ENCODE results near the gene SLC22A1. TPM values are rescaled to one million over a fixed set of nuclear protein-coding genes. Genes with fewer than 3 reads are reported as not detected.

SLC22A1 gene
- total and polyA plus RNA-seq, 2 donors (not counting 1 experiment from before 2014, with no cell fraction given), result 0.18 to 1.5 TPM

- H3K79me2 ChIP-seq (ENCODE audit: control insufficient read depth, insufficient read depth, low read length), result no peaks in the 10 kb centered on the region
- no peak for TF ChIP-seq CTCF (IDR thresholded peaks at IDR 0.05)
- no peak for TF ChIP-seq EZH2 (IDR thresholded peaks at IDR 0.05; ENCODE audit: borderline replicate concordance, insufficient read depth, low read depth, low read length, poor library complexity, severe bottlenecking)
- H2AFZ ChIP-seq (ENCODE audit: insufficient read depth, low read depth, low read length, poor library complexity, severe bottlenecking), result no peak overlapping the region
- no peak overlapping the region for H3K4me3 ChIP-seq (ENCODE audit: control extremely low read depth in 1 of 5, extremely low read depth in 1 of 5, insufficient read depth in 1 of 5, low read depth in 2 of 5, low read length in 4 of 5)
- no peak for DNase-seq
- no peak overlapping the region for H3K9ac ChIP-seq (ENCODE audit: low read length)
- no peak overlapping the region for H3K4me2 ChIP-seq (replicated peaks; ENCODE audit: low read depth, low read length, poor library complexity, severe bottlenecking)
- ChIA-PET CTCF (interaction anchor here (0.5 to 0.6 kb wide), 2 partner anchors 22 to 574 kb away, joined by 3 read pairs; no protein-coding TSS in a partner anchor), POLR2A (no interaction called here)
- H3K27me3 ChIP-seq (replicated peaks in 1 of 4; ENCODE audit: control extremely low read depth in 1 of 4, control insufficient read depth in 3 of 4, insufficient read depth in 4 of 4, low read length in 3 of 4), result no peaks in the 10 kb centered on the region
- H3K36me3 ChIP-seq (replicated peaks in 1 of 2; ENCODE audit: control extremely low read depth in 1 of 2, control insufficient read depth in 1 of 2, extremely low read depth in 1 of 2, insufficient read depth in 2 of 2, low read length in 1 of 2), result no peaks in the 10 kb centered on the region
- no peak overlapping the region for H3K27ac Mint-ChIP-seq
- no peak for ATAC-seq (ENCODE audit: low read depth)
- H3K9me3 ChIP-seq (ENCODE audit: control extremely low read depth in 1 of 3, control insufficient read depth in 2 of 3, insufficient read depth in 1 of 3, low read length in 2 of 3), result peaks cover 0 to 11% (median 4%) of the 10 kb centered on the region in 3 donors
- peaks cover 18% of the 10 kb centered on the region for H3K27me3 Mint-ChIP-seq
- peaks cover 8% of the 10 kb centered on the region for H3K9me3 Mint-ChIP-seq (ENCODE audit: insufficient read depth)
- intact Hi-C loops (cut with micrococcal nuclease), result no loop called here
- no peaks in the 10 kb centered on the region for H4K20me1 ChIP-seq (ENCODE audit: control insufficient read depth, insufficient read depth, low read length, poor library complexity, severe bottlenecking)
- no peaks in the 10 kb centered on the region for H3K4me1 ChIP-seq (ENCODE audit: control insufficient read depth in 2 of 2, insufficient read depth in 2 of 2, low read length in 2 of 2)
- no peak overlapping the region for H3K27ac ChIP-seq (ENCODE audit: low read length in 2 of 2)
- H3K4me1 Mint-ChIP-seq, result no peaks in the 10 kb centered on the region
- H3K4me3 Mint-ChIP-seq, result no peak overlapping the region
Measured at GRCh38 chr6:160203522-160203921, 81.9 kb downstream of the SLC22A1 start.

GRCh38 chr6:160203953-160204352 lies 82.3 kb downstream of the SLC22A1 start:
- Mint-ChIP-seq H3K9me3 (ENCODE audit: insufficient read depth) (peaks cover 9% of the 10 kb centered on the region), H3K4me1 (no peaks in the 10 kb centered on the region), H3K27me3 (peaks cover 18% of the 10 kb centered on the region), H3K27ac (no peak overlapping the region), H3K4me3 (no peak overlapping the region)
- no peak overlapping the region for H3K9ac ChIP-seq (ENCODE audit: low read length)
- H3K4me2 ChIP-seq (replicated peaks; ENCODE audit: low read depth, low read length, poor library complexity, severe bottlenecking), result no peak overlapping the region
- DNase-seq (no peak), ATAC-seq (ENCODE audit: low read depth) (no peak)
- POLR2A ChIA-PET, result no interaction called here
- no peaks in the 10 kb centered on the region for H4K20me1 ChIP-seq (ENCODE audit: control insufficient read depth, insufficient read depth, low read length, poor library complexity, severe bottlenecking)
- H3K79me2 ChIP-seq (ENCODE audit: control insufficient read depth, insufficient read depth, low read length), result no peaks in the 10 kb centered on the region
- no peaks in the 10 kb centered on the region for H3K27me3 ChIP-seq (replicated peaks in 1 of 4; ENCODE audit: control extremely low read depth in 1 of 4, control insufficient read depth in 3 of 4, insufficient read depth in 4 of 4, low read length in 3 of 4)
- no peak for TF ChIP-seq EZH2 (IDR thresholded peaks at IDR 0.05; ENCODE audit: borderline replicate concordance, insufficient read depth, low read depth, low read length, poor library complexity, severe bottlenecking)
- H3K9me3 ChIP-seq (ENCODE audit: control extremely low read depth in 1 of 3, control insufficient read depth in 2 of 3, insufficient read depth in 1 of 3, low read length in 2 of 3), result peaks cover 0 to 11% (median 4%) of the 10 kb centered on the region in 3 donors
- CTCF ChIA-PET, result interaction anchor here (0.6 kb wide), 1 partner anchor 23 kb away, joined by 3 read pairs; no protein-coding TSS in a partner anchor
- intact Hi-C loops (cut with micrococcal nuclease), result no loop called here
- no peaks in the 10 kb centered on the region for H3K4me1 ChIP-seq (ENCODE audit: control insufficient read depth in 2 of 2, insufficient read depth in 2 of 2, low read length in 2 of 2)
- H3K36me3 ChIP-seq (replicated peaks in 1 of 2; ENCODE audit: control extremely low read depth in 1 of 2, control insufficient read depth in 1 of 2, extremely low read depth in 1 of 2, insufficient read depth in 2 of 2, low read length in 1 of 2), result no peaks in the 10 kb centered on the region
- no peak overlapping the region for H3K27ac ChIP-seq (ENCODE audit: low read length in 2 of 2)
- no peak overlapping the region for H3K4me3 ChIP-seq (ENCODE audit: control extremely low read depth in 1 of 5, extremely low read depth in 1 of 5, insufficient read depth in 1 of 5, low read depth in 2 of 5, low read length in 4 of 5)
- H2AFZ ChIP-seq (ENCODE audit: insufficient read depth, low read depth, low read length, poor library complexity, severe bottlenecking), result no peak overlapping the region
- no CpG with 5 or more reads among the region's 2 CpGs for WGBS (ENCODE audit: insufficient coverage)

Data from B cell (primary cell).